Ecto neural progenitor cell (in vitro differentiated cells): ENCODE measurements around the gene EYA2.

Source experiments
- DNase-seq: peaks from one replicate; pipeline ENCODE4 v3.0.0-alpha.2; 2018; ENCODE audit warnings: low spot score

The EYA2 gene

DNA sequence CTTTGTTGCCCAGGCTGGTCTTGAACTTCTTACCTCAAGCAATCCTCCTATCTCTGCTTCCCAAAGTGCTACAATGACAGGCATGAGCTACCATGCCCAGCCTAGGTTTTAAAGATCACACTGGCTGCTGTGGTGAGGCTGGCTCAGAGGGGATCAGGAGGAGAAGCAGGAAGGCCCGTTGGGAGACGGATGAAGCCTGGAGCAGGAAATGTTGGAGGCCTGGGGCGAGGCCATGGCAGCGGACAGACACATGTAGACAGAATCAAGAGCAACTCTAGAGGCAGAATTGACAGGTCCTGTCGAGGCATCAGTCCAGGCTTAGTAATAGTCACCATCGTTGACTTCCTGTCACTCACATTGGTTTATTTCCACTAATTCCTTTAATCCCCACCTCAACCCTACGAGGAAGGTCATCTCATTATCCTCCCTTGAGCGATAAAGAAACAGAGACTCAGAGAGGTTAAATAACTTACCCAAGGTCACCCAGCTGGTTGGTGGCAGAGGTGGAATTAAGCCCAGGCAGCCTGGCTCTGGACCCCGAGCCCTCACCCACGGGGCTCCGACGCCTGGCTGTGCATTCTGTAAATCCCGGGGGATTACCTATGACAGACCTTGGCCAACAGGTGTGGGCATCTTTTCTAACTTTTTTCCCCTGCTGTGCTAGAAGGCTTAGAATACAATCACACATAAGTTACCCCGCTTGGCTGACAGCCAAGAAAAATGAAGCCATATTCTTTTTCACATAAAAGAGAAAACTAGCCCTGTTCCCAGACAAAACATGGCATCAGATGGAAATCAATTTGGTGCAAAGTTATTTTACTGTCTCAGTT, 113.4 kb downstream of the EYA2 start:
- no peak for DNase-seq

- no peak for DNase-seq
These were observed 114.3 kb downstream of the EYA2 start for GRCh38 chr20:47008842-47009518.

DNA sequence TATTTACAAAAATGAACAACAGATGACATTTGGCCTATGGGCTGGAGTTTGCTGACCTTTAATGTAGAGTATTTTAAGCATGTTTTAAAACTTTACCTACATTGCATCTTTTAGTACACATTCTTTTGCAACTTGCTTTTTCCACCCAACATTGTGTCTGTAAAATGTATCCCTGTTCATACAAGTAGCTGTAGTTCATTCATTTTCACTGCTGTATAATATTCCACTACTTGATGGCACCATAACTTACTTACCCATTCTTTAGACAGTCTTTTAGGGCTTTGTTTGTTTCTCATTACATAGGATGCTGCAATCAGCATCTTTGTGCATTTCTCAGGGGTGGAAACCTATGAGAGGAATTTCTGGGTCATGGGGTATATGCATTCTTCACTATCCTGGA, 115.1 kb downstream of the EYA2 start:
- no peak for DNase-seq

DNA sequence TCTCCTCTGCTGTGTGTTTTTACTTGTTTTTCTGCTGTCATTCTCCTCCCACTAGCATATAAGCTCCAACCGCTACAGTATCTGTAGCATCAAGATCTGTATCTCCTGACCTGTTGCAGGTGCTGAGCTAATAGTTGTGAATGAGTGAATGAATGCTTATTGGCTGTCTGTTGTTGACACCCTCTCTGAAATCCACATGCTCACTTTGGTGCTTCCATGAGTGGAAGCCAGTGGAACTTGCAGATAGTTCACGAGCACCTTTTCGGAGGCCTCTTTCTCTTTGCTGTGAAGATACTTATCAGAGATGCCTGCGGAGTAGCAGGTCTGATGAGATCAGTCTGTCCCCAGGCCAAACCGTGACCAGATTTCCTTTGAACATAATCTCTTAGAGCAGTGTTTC, 117.3 kb downstream of the EYA2 start:
- DNase-seq = no peak

- DNase-seq = no peak
These were observed 119.0 kb downstream of the EYA2 start for GRCh38 chr20:47013606-47014005.

DNA sequence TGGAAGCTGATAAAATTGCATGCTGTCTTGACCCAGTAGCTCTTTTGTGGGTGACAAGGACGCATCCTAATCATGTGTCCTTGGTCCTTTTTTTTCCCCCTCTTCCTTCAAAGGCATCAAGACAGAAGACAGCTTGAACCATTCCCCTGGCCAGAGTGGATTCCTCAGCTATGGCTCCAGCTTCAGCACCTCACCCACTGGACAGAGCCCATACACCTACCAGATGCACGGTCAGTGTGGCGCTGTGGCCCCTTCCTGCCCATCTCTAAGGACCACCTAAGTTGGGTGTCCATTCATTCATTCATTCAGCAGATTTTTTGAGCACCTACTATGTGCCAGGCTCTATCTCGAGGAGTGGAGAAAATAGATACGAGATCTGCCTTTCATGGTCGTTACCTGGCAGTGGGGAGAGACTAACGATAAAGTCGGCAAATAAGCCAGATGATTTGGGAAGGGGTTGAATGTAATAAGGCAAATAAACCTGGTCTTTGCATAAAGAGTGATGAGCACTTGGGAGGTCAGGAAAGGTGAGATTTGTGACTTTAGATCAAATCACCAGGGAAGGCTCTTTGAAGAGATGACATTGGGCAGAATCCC, 121.5 kb downstream of the EYA2 start:
- DNase-seq = no peak

DNA sequence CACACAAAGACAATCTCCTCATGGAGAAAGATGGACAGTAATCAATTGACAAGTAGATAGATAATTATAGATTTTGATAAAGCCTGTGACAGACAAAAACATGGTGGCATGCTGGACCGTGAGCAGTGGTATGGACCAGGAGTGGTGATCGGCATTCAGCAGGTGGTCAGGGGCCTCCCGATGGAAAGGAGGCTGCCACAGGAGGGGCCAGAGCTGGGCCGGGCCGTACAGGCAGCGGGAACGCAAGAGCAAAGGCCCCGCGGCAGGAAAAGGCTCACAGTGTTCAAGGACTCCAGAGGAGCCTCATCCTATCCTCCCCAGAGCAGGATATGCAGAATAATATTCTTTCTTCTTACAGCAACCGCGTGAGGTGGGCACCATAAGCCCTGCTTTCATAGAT, 123.7 kb downstream of the EYA2 start:
- DNase-seq = no peak

DNA sequence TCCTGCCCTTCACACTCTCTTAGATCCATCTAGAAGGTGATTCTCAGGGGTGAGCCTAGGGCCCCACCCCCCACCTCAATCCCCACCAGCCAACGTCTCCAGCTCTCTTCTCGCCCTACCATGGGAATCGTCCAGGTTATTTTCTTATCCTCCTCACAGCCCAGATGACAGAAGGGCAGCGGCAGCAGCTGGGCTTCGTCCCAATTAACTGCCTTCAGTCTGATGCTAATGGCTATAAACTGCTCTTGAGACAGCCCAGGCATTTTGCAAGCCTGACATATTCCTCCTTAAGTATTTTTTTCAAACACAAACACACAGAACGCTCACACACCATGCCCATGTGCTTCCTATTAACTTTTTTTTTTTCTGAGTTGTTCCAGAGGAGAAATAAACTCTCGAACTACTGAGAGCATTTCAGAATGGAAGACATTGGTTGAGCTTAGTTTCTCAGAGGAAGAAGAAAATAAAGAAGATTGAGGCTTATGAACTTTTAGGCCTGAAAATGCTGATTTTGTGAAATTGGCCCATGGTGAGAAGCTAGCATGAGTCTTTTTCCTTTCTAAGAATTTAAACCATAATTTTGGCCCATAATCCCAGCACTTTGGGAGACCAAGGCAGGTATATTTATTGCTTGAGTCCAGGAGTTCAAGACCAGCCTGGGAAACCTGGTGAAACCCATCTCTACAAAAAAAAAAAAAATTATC, 124.6 kb downstream of the EYA2 start:
- no peak for DNase-seq

GRCh38 chr20:47020231-47020630, 125.6 kb downstream of the EYA2 start:
- no peak for DNase-seq

DNA sequence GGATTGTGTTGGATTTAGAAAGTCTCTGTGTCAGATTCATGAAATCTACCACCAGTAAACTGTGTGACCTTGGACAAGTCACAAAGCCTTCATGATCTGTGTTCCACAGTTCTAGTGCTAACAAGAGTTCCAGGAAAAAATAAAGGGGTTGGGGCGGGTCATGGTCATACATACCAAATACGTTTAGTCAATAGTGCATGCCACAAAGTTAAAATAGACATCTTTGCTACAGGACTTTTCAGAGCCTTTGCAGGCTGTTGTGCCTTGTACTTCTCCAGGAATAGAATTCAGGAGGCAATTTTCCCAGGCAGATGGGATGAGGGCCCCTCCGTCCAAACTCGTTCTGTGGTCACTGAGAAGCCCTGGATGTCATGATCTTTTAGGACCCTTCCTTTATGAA, 127.2 kb downstream of the EYA2 start:
- no peak for DNase-seq

DNA sequence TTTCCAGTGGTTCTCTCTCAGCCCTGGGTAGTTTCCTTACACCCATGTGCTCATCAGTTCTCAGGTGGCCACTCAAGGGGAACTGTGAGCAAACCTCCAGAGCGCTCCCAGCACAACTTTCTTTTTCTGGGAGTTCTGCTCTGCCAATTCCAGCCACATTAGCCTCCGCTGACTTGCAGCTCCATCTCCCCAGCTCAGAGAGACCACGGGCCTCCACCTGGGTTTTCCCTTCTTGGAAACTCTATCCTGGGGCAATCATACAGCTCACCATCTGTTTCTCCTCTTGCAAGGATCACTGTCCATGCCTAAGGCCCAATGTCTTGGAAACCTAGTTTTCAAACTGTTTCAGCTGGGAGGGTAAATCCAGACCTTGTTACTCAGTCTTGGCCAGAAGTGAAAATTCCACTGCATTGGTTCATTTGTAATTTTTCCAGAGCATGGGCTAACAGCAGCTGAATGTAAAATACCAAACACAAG, 129.9 kb downstream of the EYA2 start:
- DNase-seq = no peak

- DNase-seq = no peak
These were observed 132.4 kb downstream of the EYA2 start for GRCh38 chr20:47027042-47027441.

- DNase-seq = no peak
These were observed 132.8 kb downstream of the EYA2 start for GRCh38 chr20:47027456-47027855.

DNA sequence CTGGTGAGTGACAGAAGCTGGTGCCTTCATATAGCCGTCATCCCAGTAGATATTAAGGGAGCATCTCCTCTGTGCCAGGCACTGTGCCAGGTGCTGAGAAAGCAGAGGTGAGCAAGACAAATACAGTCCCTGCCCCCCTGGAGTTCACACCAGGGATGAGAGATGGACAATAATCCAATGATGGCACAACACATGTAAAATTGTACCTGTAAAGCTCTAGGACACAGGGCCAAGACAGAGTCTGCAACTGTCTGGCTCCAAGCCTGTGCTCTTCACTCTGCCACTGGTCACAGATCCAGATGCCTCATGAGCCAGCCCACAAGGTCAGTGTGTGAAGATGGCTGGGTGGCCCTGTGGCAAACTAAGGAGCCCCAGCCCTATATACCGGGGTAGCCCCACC, 133.8 kb downstream of the EYA2 start:
- DNase-seq = no peak

DNA sequence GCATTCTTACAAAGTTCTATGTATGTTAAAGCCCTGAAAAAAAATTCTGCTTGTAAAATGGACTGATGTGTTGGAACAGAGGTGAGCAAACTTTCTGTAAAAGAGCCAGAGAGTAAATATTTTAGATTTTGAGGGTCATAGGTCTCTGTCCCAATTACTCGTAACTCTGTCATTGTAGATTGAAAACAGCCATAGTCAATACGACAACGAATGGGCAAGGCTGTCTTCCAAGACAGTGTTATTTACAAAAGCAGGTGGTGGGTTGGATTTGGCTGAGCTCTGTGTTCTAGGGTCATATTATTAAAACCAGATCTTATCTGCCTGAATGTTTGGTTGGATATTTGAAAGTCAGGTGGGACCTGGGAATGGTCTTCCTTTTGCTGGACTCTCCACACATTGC, 135.2 kb downstream of the EYA2 start:
- DNase-seq = no peak

DNA sequence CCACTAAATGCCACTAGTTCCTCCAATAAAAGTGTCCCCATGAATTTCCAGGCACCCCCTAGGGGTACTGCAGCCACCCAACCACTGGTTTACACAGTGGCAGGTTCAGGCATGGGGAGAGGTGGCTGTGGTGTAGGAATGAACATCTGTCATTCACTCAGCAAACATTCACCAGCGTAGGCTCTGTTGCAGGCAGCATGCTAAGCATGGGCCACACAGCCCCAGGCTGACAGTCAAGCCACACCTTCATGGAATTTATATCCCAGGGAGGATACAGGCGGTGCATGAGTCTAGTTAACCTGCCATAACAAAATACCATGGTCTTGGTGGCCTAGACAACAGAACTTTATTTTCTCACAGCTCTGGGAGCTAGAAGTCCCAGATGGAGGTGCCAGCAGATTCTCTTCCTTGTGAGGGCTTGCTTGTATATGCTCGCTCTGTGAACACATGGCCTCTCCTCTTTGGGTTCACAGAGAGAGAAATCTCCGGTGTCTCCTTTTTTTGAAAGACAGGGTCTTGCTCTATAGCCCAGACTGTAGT, 135.7 kb downstream of the EYA2 start:
- DNase-seq = no peak

- DNase-seq = no peak
These were observed 136.4 kb downstream of the EYA2 start for GRCh38 chr20:47031004-47031403.

- DNase-seq = no peak
These were observed 137.2 kb downstream of the EYA2 start for GRCh38 chr20:47031821-47032220.

GRCh38 chr20:47032933-47033578, 138.4 kb downstream of the EYA2 start:
- no peak for DNase-seq

DNA sequence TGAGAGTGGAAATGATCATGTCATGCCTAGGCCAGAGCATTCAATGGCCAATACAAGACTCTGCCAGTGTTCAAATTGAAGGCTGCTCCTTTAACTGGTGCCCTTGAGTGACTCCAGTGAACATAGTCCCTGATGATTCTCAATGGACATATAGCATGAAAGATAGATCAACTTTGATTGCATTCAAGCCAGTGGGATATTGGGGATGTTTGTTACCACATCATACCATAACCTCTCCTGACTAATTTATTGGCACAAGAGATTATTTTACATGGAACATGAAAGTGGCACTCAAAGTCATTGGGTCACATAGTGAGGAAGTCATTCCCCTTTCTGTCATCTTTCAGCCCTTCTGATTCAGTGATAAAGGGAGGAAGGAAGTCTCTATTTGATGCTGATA, 139.0 kb downstream of the EYA2 start:
- no peak for DNase-seq

DNA sequence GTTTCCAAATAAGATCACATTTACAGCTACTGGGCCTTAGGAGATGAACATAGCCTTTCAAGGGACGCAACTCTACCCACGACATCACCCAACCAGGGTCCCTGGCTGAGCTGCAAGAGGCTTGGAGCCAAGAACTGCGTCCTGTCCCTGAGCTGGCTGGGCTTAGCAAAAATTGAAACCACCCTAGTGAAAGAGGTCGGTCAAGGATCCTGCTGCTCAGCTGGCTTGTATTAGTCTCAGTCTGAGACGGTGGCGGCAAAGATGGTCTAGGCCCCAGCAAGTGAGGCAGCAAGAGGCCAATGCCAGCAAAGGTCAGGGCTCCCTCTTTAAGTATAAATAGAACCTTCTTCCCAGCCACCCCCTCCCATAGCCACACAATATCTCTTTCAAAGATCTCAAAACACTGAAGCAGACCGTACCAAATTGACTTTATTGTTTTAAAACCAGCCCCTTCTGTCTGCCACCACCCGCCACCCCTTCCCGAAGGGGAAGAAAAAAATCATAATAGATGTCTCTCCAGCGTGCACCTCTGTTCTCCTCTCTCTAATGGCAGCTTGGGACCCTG, 140.5 kb downstream of the EYA2 start:
- no peak for DNase-seq
